GM18519 (cell line): Measurements from ENCODE around the gene STOM.
"Not testable (repeated sequence)": the region's sequence is repeated elsewhere in the genome, so short reads cannot be mapped to it uniquely, and the experiment has no call there.

Experiments
- ATAC-seq: cut with Tn5 transposase; IDR thresholded peaks from one replicate; pipeline ENCODE4 v1.9.1; 2021; ENCODE audit warnings: mild to moderate bottlenecking, moderate library complexity; ENCODE audit not compliant: unreplicated experiment, low FRiP score

The STOM gene

DNA sequence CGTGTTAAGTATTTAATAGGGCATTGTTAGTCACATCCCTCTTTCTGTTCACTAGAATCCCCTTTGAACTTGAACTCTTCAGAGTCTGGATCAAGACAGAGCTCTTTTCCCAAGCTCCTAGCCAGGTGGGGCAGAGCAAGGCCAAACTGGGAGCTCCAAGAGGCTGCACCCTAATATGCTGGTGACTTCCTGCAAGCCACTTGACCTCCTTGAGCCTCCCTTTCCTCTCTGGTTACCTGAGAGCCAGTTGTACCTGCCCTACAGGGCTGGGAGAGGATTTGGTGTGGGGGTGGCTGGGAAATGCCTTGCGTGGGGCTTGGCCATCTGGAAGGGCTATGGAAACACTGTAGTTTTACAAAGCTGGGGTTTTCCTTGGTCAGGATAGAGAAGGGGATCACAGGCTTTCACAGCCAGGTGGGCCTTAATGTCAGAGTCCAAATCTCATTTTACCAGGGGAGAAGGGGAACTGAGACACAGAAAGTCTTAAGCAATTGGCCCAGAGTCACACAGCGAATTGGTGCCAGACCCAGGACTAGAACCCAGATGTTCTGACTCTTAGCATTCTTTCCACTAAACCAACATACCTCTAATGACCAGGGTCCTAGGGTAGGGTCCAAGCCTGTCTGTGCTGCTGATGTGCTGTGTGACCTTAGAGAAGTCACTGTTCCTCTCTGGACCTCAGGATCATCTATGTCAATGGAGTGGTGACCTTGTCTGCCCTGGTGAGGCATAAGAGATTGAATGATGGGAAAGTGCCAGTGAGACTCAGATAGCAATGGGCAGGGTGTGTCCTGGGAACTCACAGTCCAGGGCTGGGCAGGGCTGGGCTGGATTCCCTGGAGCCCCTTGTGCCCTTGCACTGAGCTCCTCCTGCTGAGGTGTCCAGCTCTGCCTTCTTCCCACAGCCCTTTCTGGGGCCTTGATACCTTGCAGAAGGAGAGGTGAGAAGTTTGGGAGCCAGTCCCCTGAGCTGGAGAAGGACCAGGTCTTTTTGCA, 66.3 kb downstream of the STOM start:
- no peak for ATAC-seq

DNA sequence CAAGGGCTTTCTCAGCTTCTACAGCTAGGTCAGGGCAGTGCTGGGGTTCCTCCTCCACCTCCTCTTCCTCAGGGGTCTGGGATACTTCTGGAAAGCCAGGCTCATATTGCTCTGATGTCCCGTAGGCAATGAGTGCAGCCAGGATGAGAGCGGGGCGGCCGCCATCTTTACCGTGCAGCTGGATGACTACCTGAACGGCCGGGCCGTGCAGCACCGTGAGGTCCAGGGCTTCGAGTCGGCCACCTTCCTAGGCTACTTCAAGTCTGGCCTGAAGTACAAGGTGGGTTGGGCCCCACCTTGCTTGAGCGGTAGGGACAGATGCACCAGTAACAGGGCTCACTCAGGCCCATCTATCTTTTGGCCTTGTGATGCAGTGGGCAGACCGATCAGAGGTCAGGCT, 67.3 kb downstream of the STOM start:
- ATAC-seq: no peak

DNA sequence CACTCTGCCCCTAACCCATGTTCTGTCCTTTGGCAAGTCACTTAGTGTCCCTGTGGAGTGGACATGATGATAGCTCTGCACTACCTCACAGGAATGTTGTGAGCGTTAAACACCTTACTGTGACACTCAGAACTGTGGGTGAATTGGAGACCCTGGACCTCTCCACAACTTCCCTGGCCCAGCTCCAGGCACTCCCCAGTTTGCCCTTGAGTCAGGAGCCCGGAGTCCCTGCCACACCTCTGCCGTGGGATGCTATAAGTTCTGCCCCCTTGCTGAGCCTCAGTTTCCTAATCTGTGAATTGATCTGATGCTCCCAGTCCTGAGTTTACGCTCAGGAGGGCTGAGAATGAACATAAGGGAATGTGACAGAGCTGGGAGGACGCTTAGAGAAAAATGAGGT, 67.7 kb downstream of the STOM start:
- ATAC-seq: no peak

DNA sequence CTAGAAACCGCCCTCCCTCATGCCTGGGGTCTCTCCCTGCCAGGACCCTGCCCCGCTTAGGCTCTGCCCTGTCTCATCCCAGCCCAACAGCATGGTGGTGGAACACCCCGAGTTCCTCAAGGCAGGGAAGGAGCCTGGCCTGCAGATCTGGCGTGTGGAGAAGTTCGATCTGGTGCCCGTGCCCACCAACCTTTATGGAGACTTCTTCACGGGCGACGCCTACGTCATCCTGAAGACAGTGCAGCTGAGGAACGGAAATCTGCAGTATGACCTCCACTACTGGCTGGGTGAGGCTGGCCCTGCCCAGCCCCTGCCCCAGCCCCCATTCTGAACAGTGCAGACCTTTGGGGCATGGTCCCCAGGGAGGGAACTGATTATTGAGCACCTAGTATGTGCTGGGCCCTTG, 68.2 kb downstream of the STOM start:
- no peak for ATAC-seq

DNA sequence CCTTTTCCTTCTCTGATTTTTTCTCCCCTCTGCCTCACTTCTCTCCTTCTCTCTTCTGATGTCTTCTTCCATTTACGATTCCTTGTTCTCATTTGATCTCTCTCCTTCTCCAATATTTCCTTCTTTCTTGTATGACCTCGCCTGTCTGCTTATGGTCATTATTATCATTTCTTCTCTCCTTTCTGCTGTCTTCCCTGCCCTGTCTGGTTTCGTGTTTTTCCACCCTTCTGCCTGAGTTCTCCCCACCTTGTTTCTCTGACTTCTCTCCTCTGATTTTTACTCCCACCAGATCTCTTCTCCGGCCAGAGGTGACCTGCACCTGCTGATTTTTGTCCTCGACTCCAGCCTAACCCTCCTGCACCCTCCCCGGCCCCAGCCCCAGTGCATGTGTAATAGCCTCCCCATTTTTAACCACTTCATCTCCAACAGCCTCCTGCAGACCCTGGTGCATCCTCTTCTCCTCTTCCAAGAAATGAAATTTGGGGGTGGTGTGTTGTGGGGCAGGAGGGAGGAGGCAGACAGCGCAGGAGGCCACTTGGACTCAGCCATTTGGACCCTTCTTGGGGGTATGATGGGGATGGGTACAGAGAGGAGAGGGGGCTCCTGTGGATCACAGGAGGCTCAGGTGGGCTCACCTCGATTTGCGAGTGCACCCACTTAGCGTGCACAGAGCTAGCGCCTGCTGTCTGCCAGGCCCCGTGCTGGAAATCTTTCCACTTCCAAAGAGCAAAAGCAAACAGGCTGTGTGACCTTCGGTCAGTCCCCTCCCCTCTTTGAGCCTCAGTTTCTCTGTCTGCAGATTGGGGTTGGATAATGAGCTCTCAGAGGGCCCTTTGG, 69.5 kb downstream of the STOM start:
- ATAC-seq: no peak

DNA sequence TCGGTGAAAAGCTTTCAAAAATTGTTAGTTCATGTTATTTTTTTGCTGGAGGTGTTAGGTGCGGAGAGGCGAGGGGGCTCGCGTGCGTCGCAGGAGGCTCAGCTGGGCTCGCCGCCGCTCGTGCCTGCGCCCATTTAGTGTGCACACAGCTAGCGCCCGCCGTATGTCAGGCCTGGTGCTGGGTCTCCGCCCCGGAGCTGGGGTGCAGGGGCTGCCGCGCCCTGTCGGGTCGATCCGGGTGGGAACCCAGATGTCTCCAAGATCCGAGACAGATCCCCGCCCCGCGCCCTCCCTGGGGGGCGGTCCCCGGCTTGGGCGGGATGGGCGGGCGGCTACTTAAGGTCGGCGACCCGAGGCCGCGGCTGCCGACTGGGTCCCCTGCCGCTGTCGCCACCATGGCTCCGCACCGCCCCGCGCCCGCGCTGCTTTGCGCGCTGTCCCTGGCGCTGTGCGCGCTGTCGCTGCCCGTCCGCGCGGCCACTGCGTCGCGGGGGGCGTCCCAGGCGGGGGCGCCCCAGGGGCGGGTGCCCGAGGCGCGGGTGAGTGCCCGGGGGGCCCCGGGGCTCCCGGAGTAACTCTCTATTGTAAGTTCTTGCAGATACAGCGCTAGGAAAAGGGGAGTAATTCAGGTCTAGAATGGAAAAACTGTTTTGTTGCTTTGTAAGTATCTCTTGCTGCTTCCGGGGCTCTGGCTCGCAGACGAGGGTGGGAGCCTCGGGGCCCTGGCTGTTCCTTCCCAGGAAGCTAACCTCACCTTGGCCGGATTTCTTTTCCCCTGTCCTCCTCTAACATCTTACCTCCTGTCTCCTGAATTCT, 70.4 kb downstream of the STOM start:
- ATAC-seq: no peak

DNA sequence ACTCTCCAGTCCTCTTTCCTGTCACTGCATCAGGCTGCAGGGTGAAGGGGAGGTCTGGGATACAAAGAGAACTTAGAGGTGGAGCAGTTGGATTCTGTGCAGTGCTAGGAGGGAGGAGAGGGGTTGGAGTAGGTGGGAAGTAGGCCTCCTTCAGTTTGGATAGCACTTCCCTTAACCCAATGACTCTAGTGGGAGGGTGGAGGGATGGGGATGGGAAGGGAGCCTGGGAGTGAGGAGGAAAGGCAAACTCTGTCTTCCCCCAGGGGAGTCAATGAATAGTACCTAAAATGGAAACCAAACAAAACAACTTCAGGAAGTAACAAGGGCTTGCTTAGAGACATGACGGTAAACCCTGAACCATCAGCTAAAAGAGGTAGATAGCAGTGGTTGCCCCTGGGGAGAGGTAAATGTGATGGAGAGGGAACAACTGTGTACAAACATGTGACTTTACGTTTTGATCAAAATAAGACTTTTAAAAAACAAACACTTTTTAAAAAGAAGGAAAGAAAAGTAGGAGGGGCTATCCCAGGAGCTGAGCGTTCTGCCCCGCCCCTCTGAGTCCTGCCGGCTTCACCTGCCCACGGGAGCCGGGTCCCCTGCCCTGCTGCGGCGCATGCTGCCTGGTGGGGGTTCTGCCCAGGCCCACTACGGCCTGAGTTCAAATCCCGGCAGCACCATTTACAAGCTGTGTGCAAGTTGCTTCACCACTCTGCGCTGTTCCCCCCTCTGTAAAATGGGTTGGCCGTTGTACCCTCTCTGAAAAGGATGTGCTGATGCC, 71.2 kb downstream of the STOM start:
- ATAC-seq: no peak

DNA sequence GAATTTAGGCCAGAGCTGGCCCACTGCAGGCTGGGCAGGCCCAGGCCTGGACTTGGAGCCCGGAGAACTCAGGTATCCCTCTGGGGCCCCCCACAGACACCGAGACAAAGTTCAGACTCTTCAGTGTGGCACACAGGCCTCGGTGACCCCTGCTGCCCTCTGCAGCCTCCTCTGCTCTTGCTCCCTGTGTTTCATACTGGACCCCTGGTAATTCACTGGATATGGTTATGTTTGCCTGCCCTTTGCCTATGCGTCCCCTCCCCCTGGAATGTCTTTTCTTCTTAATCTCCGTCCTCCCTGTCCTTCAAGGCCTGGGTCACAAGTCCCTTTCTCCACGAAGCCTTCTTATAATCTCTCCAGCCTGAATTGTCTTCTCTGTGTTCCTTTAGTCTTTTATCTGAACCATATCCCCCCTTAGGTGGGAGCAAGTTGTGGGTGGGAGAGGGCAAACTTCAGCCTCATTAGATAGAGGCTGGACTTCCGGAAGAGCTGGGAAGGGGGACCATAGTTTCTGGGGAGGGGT, 72.0 kb downstream of the STOM start:
- ATAC-seq: no peak

DNA sequence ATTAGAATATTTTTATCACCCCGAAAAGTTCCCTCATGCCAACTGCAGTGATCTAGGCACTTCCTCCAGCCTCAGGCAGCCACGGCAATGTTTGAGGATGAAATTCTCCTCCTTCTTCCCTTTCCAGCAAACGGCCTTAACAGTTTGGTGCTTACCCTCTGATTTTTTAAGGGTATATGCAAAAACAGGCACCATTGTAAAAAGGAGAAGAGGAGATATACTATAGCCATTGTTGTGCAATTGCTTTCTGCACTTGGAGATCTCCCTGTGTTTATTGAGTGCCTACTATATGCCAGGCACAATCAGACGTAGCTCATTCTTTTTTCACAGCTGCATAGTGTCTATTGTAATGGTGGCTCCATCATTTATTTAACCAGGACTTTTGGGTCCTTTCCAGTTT, 72.7 kb downstream of the STOM start:
- ATAC-seq: no peak

DNA sequence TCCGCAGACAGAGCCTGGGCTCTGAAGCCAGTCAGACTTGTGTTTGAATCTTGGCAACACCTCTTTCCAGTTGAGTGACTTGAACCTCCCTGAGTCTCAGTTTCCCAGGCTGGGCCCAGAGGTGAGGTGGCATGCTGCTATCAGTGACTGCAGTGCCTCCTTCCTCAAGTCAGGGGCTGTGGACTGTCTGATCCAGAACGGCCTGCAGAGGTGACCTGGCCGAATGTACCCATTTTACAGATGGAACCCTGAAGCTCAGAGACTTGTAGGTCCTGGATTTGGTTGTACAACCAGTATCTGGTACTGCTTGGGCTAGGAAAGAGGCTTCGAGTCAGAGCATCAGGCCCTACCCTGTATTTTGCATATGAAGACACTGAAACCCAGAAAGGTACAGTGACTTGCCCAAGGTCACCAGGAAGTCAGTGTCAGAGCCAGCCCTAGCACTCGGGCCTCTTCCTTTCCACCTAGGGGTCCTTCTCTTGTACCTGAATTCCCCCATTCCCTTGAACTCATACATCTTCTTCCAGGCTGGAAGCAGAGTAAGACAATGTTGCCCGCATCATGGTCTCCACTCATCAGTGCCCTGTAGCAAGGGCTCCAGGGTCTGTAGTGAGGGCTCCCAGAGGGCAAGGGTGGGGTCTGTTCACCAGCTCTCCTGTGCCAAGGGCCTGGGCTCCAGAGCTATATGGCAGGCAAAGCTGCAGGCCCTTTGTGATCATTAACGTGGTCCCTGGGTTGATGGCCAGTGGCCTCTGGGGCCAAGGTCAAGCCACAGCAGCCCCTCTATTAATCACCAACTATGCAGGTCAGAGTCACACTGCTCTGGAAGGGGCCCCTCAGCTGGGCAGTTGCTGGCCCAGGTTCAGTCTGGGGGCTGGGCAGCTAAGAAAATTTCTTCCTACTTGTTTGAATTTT, 73.6 kb downstream of the STOM start:
- no peak for ATAC-seq

DNA sequence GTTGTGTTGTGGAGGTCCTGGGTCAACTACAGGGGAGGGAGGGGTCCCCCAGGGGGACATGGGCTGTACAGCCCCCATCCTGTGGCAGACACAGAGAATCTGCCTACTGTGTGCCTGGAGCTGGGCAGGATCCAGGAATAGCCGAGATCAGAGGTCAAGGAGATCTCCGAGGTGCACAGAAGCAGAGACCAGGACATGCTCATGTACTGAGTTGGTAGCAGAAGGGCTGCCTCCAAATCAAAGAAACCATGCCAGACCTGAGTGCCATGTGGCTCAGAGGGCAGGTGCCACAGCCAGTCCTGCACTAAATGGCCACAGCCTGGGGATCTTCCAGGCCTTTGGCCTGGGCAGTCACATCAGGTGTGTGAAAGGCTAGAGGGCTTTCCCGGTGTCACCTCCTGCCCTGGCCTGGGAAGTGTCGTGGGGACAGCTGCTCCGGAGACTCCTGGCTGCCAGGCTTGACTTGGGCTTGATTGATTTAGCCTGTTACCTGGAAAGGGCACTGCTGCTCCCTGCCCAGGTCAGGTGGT, 74.3 kb downstream of the STOM start:
- no peak for ATAC-seq

DNA sequence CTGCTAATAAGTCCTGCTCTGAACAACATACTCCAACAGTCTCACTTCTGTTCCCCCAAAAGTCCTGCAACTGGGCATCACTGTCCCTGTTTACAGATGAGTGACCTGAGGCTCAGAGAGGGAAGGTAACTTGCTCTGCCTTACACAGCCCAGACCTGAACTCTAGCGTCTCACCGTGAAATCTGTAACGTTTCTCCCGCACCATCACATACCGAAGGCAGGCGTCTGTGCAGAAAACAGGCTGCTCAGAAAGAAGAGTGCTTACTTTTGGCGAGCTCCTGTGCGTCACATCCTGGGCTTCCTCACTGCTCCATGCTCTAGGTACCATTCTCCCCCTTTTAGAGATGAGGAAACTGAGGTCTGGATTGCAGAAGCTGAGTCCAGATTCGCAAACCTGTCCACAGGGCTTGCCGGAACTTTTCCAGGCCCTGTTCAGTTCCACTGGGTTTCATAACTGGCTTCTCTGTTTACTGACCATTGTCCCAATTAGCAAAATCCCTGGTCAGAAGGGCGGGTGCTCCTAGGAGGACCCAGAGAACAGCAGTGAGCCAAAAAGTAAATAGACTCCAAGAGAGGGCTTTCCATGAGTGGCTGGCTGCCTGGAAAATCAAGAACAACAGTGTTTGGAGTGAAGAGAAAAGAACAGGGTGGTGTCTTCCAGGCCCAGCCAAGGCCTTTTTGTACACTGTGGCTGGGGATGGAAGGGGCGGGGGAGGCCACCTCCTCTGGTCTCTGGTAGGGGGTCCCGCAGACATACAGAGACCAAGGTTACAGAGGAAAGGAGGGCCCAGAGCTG, 75.0 kb downstream of the STOM start:
- no peak for ATAC-seq

DNA sequence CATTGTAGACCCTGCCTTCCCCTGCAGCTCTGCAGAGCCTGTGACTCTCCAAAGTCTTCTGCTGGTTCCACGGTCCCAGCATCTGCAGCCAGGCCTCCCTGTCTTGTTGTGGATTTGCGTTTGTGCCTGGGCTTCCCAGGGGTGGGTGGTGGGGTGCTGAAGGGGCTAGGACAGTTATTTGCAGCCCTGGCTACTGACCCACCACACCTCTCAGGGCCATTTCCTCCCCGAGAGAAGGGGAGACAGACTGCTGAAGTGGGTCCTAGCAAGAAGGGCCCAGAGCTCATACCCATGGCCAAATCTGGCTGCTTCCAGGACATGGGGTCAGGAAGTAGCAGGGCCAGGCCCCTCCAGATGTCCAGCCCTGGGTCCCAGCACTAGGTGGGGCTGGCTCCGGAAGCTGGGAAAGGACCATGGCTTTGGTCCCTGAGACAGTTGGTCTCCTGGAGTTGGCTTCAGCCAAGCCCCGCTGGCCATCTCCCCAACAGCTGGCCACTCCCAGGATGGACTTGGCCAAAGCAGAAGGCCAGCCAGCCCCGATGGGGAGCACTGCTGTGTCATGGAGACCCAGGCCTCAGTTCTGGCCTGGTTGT, 75.8 kb downstream of the STOM start:
- ATAC-seq: no peak

DNA sequence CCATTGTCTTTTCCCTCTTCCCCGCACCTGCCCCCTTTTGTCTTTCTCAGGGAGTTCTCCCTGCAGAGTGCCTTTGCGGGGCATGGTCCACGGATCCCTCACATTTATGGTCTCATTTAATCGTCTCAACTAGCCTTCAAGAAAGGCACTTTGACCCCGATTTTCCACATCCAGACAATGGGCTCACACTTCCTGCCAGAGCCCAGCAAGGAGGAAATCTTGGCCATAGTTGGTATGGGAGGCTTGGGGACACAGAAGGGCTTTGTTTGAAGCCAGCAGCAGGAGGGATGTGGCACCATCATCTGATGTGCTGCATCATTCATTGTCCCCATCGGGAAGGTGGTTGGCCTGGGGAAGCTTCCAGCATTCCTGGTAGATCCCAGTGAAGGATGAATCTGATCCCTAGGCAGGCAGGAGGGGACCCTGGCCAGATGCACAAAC, 77.2 kb downstream of the STOM start:
- no peak for ATAC-seq

DNA sequence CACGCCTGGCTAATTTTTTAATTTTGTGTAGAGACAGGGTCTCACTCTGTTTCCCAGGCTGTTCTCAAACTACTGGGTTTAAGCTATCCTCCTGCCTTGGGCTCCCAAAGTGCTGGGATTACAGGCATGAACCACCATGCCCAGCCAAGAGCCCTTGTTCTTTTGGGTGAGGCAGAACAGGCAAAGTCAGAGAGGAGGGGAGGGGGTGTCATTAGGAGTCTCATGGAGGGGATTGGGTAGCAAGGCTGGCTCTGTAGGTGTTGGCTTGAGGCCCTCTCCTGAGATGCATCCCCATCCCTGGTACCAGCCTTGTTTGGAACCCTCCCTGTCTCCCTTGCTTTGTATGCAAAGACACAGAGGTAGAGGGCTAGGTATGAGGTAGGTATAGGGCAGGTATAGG, 78.0 kb downstream of the STOM start:
- no peak for ATAC-seq

DNA sequence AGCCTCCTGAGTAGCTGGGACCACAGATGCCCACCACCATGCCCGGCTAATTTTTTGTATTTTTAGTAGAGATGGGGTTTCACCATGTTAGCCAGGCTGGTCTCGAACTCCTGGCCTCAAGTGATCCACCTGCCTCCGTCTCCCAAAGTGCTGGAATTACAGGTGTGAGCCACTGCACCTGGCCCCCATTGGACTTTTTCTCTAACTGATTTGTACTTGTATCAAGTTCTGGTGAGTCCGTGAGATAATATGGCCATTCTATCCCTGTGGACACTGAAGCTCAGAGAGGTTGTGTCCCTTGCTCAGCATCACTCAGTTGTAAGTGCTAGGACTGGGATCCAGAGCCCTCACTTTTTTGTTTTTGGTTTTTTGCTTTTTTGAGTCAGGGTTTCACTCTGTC, 78.5 kb downstream of the STOM start:
- ATAC-seq: not testable (repeated sequence)

DNA sequence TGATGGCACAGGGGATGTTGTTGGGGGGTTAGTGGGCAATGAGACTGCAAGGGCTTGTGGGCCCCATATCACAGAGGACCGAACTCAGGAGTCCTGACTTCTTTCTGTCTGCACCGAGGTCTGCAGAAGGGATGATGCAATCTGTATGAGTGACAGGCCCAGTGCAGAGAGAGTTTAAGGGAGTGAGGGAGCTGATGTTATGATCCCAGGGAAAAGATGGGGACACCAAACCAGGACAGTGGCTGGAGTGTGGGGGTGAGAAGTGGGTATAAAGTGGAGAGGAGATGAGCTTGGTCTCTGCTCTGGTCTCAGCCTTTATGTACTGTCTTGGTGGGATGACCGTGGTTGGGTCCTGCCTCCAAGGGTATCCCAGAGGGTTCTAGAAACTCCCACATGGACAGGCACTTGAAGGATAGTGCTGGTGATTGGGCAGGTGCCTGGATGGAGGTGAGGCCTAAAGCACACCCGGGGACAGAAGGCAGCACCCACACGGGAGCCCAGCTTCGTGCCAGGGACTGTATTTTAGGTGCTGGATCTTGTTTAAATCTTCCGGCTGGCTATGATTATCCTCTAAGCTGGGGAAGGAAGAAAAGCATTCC, 80.2 kb downstream of the STOM start:
- no peak for ATAC-seq
